Measurements from ENCODE around the gene SH3BGRL3. TPM values are rescaled to one million over a fixed set of nuclear protein-coding genes. Genes with fewer than 3 reads are reported as not detected.

The SH3BGRL3 gene
- polyA plus RNA-seq, 3 donors = 478 to 1,744 (median 1,706) TPM

DNA sequence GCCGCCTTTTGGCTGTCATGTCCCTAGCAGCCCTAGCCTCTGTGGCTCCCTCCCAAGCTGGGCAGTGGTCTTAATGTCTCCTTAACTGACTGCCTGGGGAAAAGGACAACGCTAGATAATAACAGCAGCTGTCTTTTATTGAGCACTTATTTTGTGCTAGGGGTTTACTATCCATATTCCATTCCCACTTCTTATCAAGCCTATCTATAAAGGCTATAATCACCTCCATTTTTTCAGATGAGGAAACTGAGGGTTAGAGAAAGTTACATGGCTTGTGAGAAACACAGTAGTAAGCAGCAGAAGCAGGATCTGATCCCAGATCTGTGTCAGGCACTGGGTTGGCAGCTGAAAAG, 6.2 kb downstream of the SH3BGRL3 start:
- Histone ChIP-seq H3K27ac (ENCODE audit: low read depth in 1 of 2, low read length in 2 of 2) (peak overlapping the region; percentile 99 to 100), H3K9me3 (replicated peaks in 1 of 2; ENCODE audit: control insufficient read depth in 1 of 2, insufficient read depth in 1 of 2, low read length in 2 of 2) (no peaks in the 10 kb centered on the region), H2AFZ (ENCODE audit: insufficient read depth, low read depth, low read length, poor library complexity, severe bottlenecking) (no peak overlapping the region), H3K9ac (ENCODE audit: insufficient read depth, low read length, poor library complexity, severe bottlenecking) (no peak overlapping the region), H3K27me3 (ENCODE audit: control insufficient read depth in 2 of 2, insufficient read depth in 2 of 2, low read length in 2 of 2) (no peaks in the 10 kb centered on the region), H3K36me3 (replicated peaks in 1 of 2; ENCODE audit: control insufficient read depth in 1 of 2, insufficient read depth in 2 of 2, low read length in 2 of 2) (peaks cover 35 to 37% of the 10 kb centered on the region in 2 donors), H3K79me2 (ENCODE audit: insufficient read depth, low read length) (peaks cover 64% of the 10 kb centered on the region), H4K20me1 (ENCODE audit: insufficient read depth, low read length) (peaks cover 31% of the 10 kb centered on the region), H3K4me2 (replicated peaks; ENCODE audit: extremely low read depth, low read length, poor library complexity, severe bottlenecking) (no peak overlapping the region), H3K4me1 (ENCODE audit: control insufficient read depth in 1 of 2, insufficient read depth in 2 of 2, low read length in 2 of 2) (peaks cover 100% of the 10 kb centered on the region in 2 donors), H3K4me3 (replicated peaks in 1 of 3; ENCODE audit: low read depth in 2 of 3, low read length in 3 of 3) (no peak overlapping the region)
- intact Hi-C loops (cut with micrococcal nuclease) = no loop called here
- peaks cover 0 to 8% (median 4%) of the 10 kb centered on the region in 3 donors for H3K27me3 Mint-ChIP-seq (ENCODE audit: low read depth in 3 of 3)
- H3K9me3 Mint-ChIP-seq = no peaks in the 10 kb centered on the region
- WGBS (ENCODE audit: insufficient coverage) = 100% methylated on average over 1 of the region's 2 CpGs
- no peak for DNase-seq
- H3K4me3 Mint-ChIP-seq = no peak overlapping the region
- H3K27ac Mint-ChIP-seq = peak overlapping the region; percentile 25 to 100 (median 100)
- peaks cover 41 to 61% of the 10 kb centered on the region in 2 donors for H3K36me3 Mint-ChIP-seq
- TF ChIP-seq, protein P1, sequence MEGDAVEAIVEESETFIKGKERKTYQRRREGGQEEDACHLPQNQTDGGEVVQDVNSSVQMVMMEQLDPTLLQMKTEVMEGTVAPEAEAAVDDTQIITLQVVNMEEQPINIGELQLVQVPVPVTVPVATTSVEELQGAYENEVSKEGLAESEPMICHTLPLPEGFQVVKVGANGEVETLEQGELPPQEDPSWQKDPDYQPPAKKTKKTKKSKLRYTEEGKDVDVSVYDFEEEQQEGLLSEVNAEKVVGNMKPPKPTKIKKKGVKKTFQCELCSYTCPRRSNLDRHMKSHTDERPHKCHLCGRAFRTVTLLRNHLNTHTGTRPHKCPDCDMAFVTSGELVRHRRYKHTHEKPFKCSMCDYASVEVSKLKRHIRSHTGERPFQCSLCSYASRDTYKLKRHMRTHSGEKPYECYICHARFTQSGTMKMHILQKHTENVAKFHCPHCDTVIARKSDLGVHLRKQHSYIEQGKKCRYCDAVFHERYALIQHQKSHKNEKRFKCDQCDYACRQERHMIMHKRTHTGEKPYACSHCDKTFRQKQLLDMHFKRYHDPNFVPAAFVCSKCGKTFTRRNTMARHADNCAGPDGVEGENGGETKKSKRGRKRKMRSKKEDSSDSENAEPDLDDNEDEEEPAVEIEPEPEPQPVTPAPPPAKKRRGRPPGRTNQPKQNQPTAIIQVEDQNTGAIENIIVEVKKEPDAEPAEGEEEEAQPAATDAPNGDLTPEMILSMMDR (IDR thresholded peaks at IDR 0.05) = no peak
- peaks cover 97% of the 10 kb centered on the region for H3K4me1 Mint-ChIP-seq

- Histone ChIP-seq H3K9me3 (replicated peaks in 1 of 2; ENCODE audit: control insufficient read depth in 1 of 2, insufficient read depth in 1 of 2, low read length in 2 of 2) (no peaks in the 10 kb centered on the region), H3K79me2 (ENCODE audit: insufficient read depth, low read length) (peaks cover 64% of the 10 kb centered on the region), H2AFZ (ENCODE audit: insufficient read depth, low read depth, low read length, poor library complexity, severe bottlenecking) (no peak overlapping the region), H3K4me2 (replicated peaks; ENCODE audit: extremely low read depth, low read length, poor library complexity, severe bottlenecking) (peak overlapping the region; percentile 12), H3K4me1 (ENCODE audit: control insufficient read depth in 1 of 2, insufficient read depth in 2 of 2, low read length in 2 of 2) (peaks cover 100% of the 10 kb centered on the region in 2 donors), H3K36me3 (replicated peaks in 1 of 2; ENCODE audit: control insufficient read depth in 1 of 2, insufficient read depth in 2 of 2, low read length in 2 of 2) (peaks cover 26 to 33% of the 10 kb centered on the region in 2 donors), H3K27ac (ENCODE audit: low read depth in 1 of 2, low read length in 2 of 2) (peak overlapping the region; percentile 99 to 100), H4K20me1 (ENCODE audit: insufficient read depth, low read length) (peaks cover 19% of the 10 kb centered on the region), H3K4me3 (replicated peaks in 1 of 3; ENCODE audit: low read depth in 2 of 3, low read length in 3 of 3) (peak overlapping the region in 1 of 3 experiments; percentile 17), H3K9ac (ENCODE audit: insufficient read depth, low read length, poor library complexity, severe bottlenecking) (peak overlapping the region; percentile 44), H3K27me3 (ENCODE audit: control insufficient read depth in 2 of 2, insufficient read depth in 2 of 2, low read length in 2 of 2) (no peaks in the 10 kb centered on the region)
- TF ChIP-seq, protein P1 (IDR thresholded peaks at IDR 0.05) = no peak
- H3K27me3 Mint-ChIP-seq (ENCODE audit: low read depth in 3 of 3) = peaks cover 0 to 5% (median 5%) of the 10 kb centered on the region in 3 donors
- peaks cover 99% of the 10 kb centered on the region for H3K4me1 Mint-ChIP-seq
- WGBS (ENCODE audit: insufficient coverage) = 5% methylated on average over 5 of the region's 8 CpGs
- no peaks in the 10 kb centered on the region for H3K9me3 Mint-ChIP-seq
- peak overlapping the region; percentile 96 to 100 (median 100) for H3K27ac Mint-ChIP-seq
- peak overlapping the region; percentile 51 to 79 for H3K4me3 Mint-ChIP-seq
- H3K36me3 Mint-ChIP-seq = peaks cover 39 to 61% of the 10 kb centered on the region in 2 donors
- peak; percentile 72 to 80 (median 75) for DNase-seq
- intact Hi-C loops (cut with micrococcal nuclease) = no loop called here
These were observed 7.3 kb downstream of the SH3BGRL3 start for GRCh38 chr1:26287033-26287711.
